ENCODE data around the gene PSKH1.

GRCh38 chr16:67942510-67943255, 49.6 kb downstream of the PSKH1 start:
- no peak for TF ChIP-seq CTCF (IDR thresholded peaks at IDR 0.05)
- no peak for TF ChIP-seq POLR2A (IDR thresholded peaks at IDR 0.05)

All from Peyer's patch (tissue), 4 donors.